ENCODE data around the gene CERT1. TPM values are rescaled to one million over a fixed set of nuclear protein-coding genes. Genes with fewer than 3 reads are reported as not detected.
A peak's percentile ranks its signal among the peaks of the same experiment; 100 is the strongest.
"Not testable (repeated sequence)": the region's sequence is repeated elsewhere in the genome, so short reads cannot be mapped to it uniquely, and the experiment has no call there.

Gene CERT1
- total RNA-seq (10 to 100 TPM; 35.7 to 39.4 (median 38.0) TPM), total RNA-seq (47.2 to 106 (median 74.8) reads per million in 29 experiments)
- total RNA-seq (2013) = 32.9 TPM

GRCh38 chr5:75511435-75512382, at the start of gene CERT1, which contains the start of gene POLK:
Gene CERT1, minus strand, starts transcription at chr5:75511629. Its CDS starts 422 bp downstream, at chr5:75511207.
Gene POLK, plus strand, starts transcription at chr5:75511891.
- H3K36me3 ChIP-seq (ENCODE audit: control insufficient read depth in 2 of 2, extremely low read depth in 1 of 2, insufficient read depth in 1 of 2, low read length in 1 of 2) = no peaks in the 10 kb centered on the region
- H3K4me3 ChIP-seq (ENCODE audit: control insufficient read depth in 1 of 2, extremely low read depth in 1 of 2, low read length in 1 of 2) = peak within 1 kb of the TSS; percentile 84 to 87
- peak within 1 kb of the TSS; percentile 93 to 94 (median 93) for H3K4me3 Mint-ChIP-seq
- peaks cover 58 to 70% (median 69%) of the 10 kb centered on the region in 3 donors for H3K4me1 Mint-ChIP-seq
- CTCF ChIA-PET = interaction anchor here in 1 of 2 donors (0.7 kb wide), 1 partner anchor 175 kb away, joined by 4 read pairs; no protein-coding TSS in a partner anchor
- ATAC-seq (replicated peaks in 1 of 4) = peak; percentile 91 to 94 (median 92)
- H3K9me3 Mint-ChIP-seq = no peaks in the 10 kb centered on the region
- peaks cover 17 to 24% of the 10 kb centered on the region in 2 experiments for H3K4me1 ChIP-seq (ENCODE audit: control insufficient read depth in 1 of 2, extremely low read depth in 1 of 2, insufficient read depth in 2 of 2, low read length in 2 of 2)
- under 1% methylated on average over 38 of the region's 71 CpGs for WGBS (ENCODE audit: insufficient coverage)
- no peaks in the 10 kb centered on the region for H3K27me3 Mint-ChIP-seq
- H3K36me3 Mint-ChIP-seq = peaks cover 3% of the 10 kb centered on the region
- H3K27me3 ChIP-seq (replicated peaks in 1 of 2; ENCODE audit: control insufficient read depth in 2 of 2, extremely low read depth in 1 of 2, insufficient read depth in 2 of 2, low read length in 1 of 2) = no peaks in the 10 kb centered on the region
- POLR2A ChIA-PET = interaction anchor here (0.5 to 1.2 kb wide), 4 partner anchors 146 to 1666 kb away, joined by 3 to 10 read pairs (median 4); partner anchors contain the start of gene POC5 (in 1 of the 2)
- H3K9me3 ChIP-seq = no peaks in the 10 kb centered on the region
- H3K27ac Mint-ChIP-seq = peak within 1 kb of the TSS; percentile 91 to 94
- peak within 1 kb of the TSS; percentile 73 for H3K27ac ChIP-seq (ENCODE audit: low read length)
- DNase-seq = peak; percentile 78 to 94 (median 86)

- Mint-ChIP-seq H3K9me3 (peaks cover 11 to 24% (median 13%) of the 10 kb centered on the region in 3 donors), H3K36me3 (peaks cover 75% of the 10 kb centered on the region)
- not testable (repeated sequence) for H3K27ac Mint-ChIP-seq
These were observed 49.2 kb upstream of the CERT1 start for GRCh38 chr5:75560655-75561054.

GRCh38 chr5:75558981-75559632, 47.7 kb upstream of the CERT1 start:
- CTCF ChIA-PET = no interaction called here

More at GRCh38 chr5:75560655-75561054, 49.2 kb upstream of the CERT1 start:
- peaks cover 26 to 33% (median 29%) of the 10 kb centered on the region in 3 donors for H3K4me1 Mint-ChIP-seq
- H3K9me3 ChIP-seq; H3K36me3 ChIP-seq (ENCODE audit: control insufficient read depth in 2 of 2, extremely low read depth in 1 of 2, insufficient read depth in 1 of 2, low read length in 1 of 2); H3K4me3 Mint-ChIP-seq; POLR2A ChIA-PET; H3K27ac ChIP-seq (ENCODE audit: low read length); H3K4me1 ChIP-seq (ENCODE audit: control insufficient read depth in 1 of 2, extremely low read depth in 1 of 2, insufficient read depth in 2 of 2, low read length in 2 of 2); H3K27me3 ChIP-seq (replicated peaks in 1 of 2; ENCODE audit: control insufficient read depth in 2 of 2, extremely low read depth in 1 of 2, insufficient read depth in 2 of 2, low read length in 1 of 2); H3K27me3 Mint-ChIP-seq; CTCF ChIA-PET; ATAC-seq (replicated peaks in 1 of 4); H3K4me3 ChIP-seq (ENCODE audit: control insufficient read depth in 1 of 2, extremely low read depth in 1 of 2, low read length in 1 of 2); DNase-seq: not testable (repeated sequence)
- no CpG with 5 or more reads among the region's 1 CpG for WGBS (ENCODE audit: insufficient coverage)

GRCh38 chr5:75558221-75558620, 46.8 kb upstream of the CERT1 start:
- Mint-ChIP-seq H3K9me3 (peaks cover 1 to 13% (median 2%) of the 10 kb centered on the region in 3 donors), H3K4me3 (no peak overlapping the region), H3K4me1 (peaks cover 14 to 20% (median 17%) of the 10 kb centered on the region in 3 donors), H3K36me3 (peaks cover 77% of the 10 kb centered on the region), H3K27ac (no peak overlapping the region), H3K27me3 (no peaks in the 10 kb centered on the region)
- H3K36me3 ChIP-seq (ENCODE audit: control insufficient read depth in 2 of 2, extremely low read depth in 1 of 2, insufficient read depth in 1 of 2, low read length in 1 of 2) = peaks cover 0 to 23% of the 10 kb centered on the region in 2 donors
- H3K9me3 ChIP-seq = peaks cover 2% of the 10 kb centered on the region
- WGBS (ENCODE audit: insufficient coverage) = no CpG with 5 or more reads among the region's 1 CpG
- DNase-seq (no peak), ATAC-seq (replicated peaks in 1 of 4) (no peak)
- H3K4me3 ChIP-seq (ENCODE audit: control insufficient read depth in 1 of 2, extremely low read depth in 1 of 2, low read length in 1 of 2) = no peak overlapping the region
- H3K27me3 ChIP-seq (replicated peaks in 1 of 2; ENCODE audit: control insufficient read depth in 2 of 2, extremely low read depth in 1 of 2, insufficient read depth in 2 of 2, low read length in 1 of 2) = no peaks in the 10 kb centered on the region
- CTCF ChIA-PET = no interaction called here
- POLR2A ChIA-PET = interaction anchor here in 1 of 2 donors (0.6 to 0.7 kb wide), 4 partner anchors 24 to 1454 kb away, joined by 3 to 5 read pairs (median 4); no protein-coding TSS in a partner anchor
- H3K27ac ChIP-seq (ENCODE audit: low read length) = no peak overlapping the region
- no peaks in the 10 kb centered on the region for H3K4me1 ChIP-seq (ENCODE audit: control insufficient read depth in 1 of 2, extremely low read depth in 1 of 2, insufficient read depth in 2 of 2, low read length in 2 of 2)

More at GRCh38 chr5:75558981-75559632, 47.7 kb upstream of the CERT1 start:
- H3K4me3 Mint-ChIP-seq = no peak overlapping the region
- H3K36me3 Mint-ChIP-seq = peaks cover 78% of the 10 kb centered on the region
- peaks cover 3% of the 10 kb centered on the region for H3K9me3 ChIP-seq
- no peak overlapping the region for H3K27ac Mint-ChIP-seq
- H3K27me3 ChIP-seq (replicated peaks in 1 of 2; ENCODE audit: control insufficient read depth in 2 of 2, extremely low read depth in 1 of 2, insufficient read depth in 2 of 2, low read length in 1 of 2) = no peaks in the 10 kb centered on the region
- H3K27ac ChIP-seq (ENCODE audit: low read length) = no peak overlapping the region
- H3K9me3 Mint-ChIP-seq = peaks cover 5 to 22% (median 10%) of the 10 kb centered on the region in 3 donors
- POLR2A ChIA-PET = no interaction called here
- no peak for ATAC-seq (replicated peaks in 1 of 4)
- peaks cover 0 to 17% of the 10 kb centered on the region in 2 donors for H3K36me3 ChIP-seq (ENCODE audit: control insufficient read depth in 2 of 2, extremely low read depth in 1 of 2, insufficient read depth in 1 of 2, low read length in 1 of 2)
- no peaks in the 10 kb centered on the region for H3K27me3 Mint-ChIP-seq
- no peak overlapping the region for H3K4me3 ChIP-seq (ENCODE audit: control insufficient read depth in 1 of 2, extremely low read depth in 1 of 2, low read length in 1 of 2)
- WGBS (ENCODE audit: insufficient coverage) = 63% methylated on average over 1 of the region's 4 CpGs
- peaks cover 18 to 23% (median 19%) of the 10 kb centered on the region in 3 donors for H3K4me1 Mint-ChIP-seq
- DNase-seq = no peak
- no peaks in the 10 kb centered on the region for H3K4me1 ChIP-seq (ENCODE audit: control insufficient read depth in 1 of 2, extremely low read depth in 1 of 2, insufficient read depth in 2 of 2, low read length in 2 of 2)

GRCh38 chr5:75553358-75553757, 41.9 kb upstream of the CERT1 start:
- Histone ChIP-seq H3K9me3 (no peaks in the 10 kb centered on the region), H3K27ac (ENCODE audit: low read length) (no peak overlapping the region), H3K4me1 (ENCODE audit: control insufficient read depth in 1 of 2, extremely low read depth in 1 of 2, insufficient read depth in 2 of 2, low read length in 2 of 2) (no peaks in the 10 kb centered on the region), H3K36me3 (ENCODE audit: control insufficient read depth in 2 of 2, extremely low read depth in 1 of 2, insufficient read depth in 1 of 2, low read length in 1 of 2) (peaks cover 0 to 26% of the 10 kb centered on the region in 2 donors), H3K27me3 (replicated peaks in 1 of 2; ENCODE audit: control insufficient read depth in 2 of 2, extremely low read depth in 1 of 2, insufficient read depth in 2 of 2, low read length in 1 of 2) (no peaks in the 10 kb centered on the region), H3K4me3 (ENCODE audit: control insufficient read depth in 1 of 2, extremely low read depth in 1 of 2, low read length in 1 of 2) (no peak overlapping the region)
- no peak for ATAC-seq (replicated peaks in 1 of 4)
- ChIA-PET POLR2A (no interaction called here), CTCF (no interaction called here)
- Mint-ChIP-seq H3K36me3 (peaks cover 70% of the 10 kb centered on the region), H3K27ac (peak overlapping the region in 1 of 2 donors; percentile 17), H3K9me3 (no peaks in the 10 kb centered on the region), H3K27me3 (no peaks in the 10 kb centered on the region), H3K4me3 (no peak overlapping the region), H3K4me1 (peaks cover 0 to 9% (median 9%) of the 10 kb centered on the region in 3 donors)
- no CpG with 5 or more reads among the region's 1 CpG for WGBS (ENCODE audit: insufficient coverage)
- DNase-seq = no peak

GRCh38 chr5:75552764-75553163, 41.3 kb upstream of the CERT1 start:
- ATAC-seq (replicated peaks in 1 of 4) (no peak), DNase-seq (no peak)
- H3K36me3 ChIP-seq (ENCODE audit: control insufficient read depth in 2 of 2, extremely low read depth in 1 of 2, insufficient read depth in 1 of 2, low read length in 1 of 2) = peaks cover 0 to 25% of the 10 kb centered on the region in 2 donors
- H3K9me3 ChIP-seq = no peaks in the 10 kb centered on the region
- CTCF ChIA-PET = no interaction called here
- WGBS (ENCODE audit: insufficient coverage) = no CpG with 5 or more reads among the region's 2 CpGs
- H3K27ac ChIP-seq (ENCODE audit: low read length) = no peak overlapping the region
- no peaks in the 10 kb centered on the region for H3K4me1 ChIP-seq (ENCODE audit: control insufficient read depth in 1 of 2, extremely low read depth in 1 of 2, insufficient read depth in 2 of 2, low read length in 2 of 2)
- H3K4me1 Mint-ChIP-seq = peaks cover 0 to 9% (median 8%) of the 10 kb centered on the region in 3 donors
- no peak overlapping the region for H3K4me3 ChIP-seq (ENCODE audit: control insufficient read depth in 1 of 2, extremely low read depth in 1 of 2, low read length in 1 of 2)
- no peaks in the 10 kb centered on the region for H3K27me3 ChIP-seq (replicated peaks in 1 of 2; ENCODE audit: control insufficient read depth in 2 of 2, extremely low read depth in 1 of 2, insufficient read depth in 2 of 2, low read length in 1 of 2)
- no peak overlapping the region for H3K4me3 Mint-ChIP-seq
- H3K9me3 Mint-ChIP-seq = no peaks in the 10 kb centered on the region
- no peaks in the 10 kb centered on the region for H3K27me3 Mint-ChIP-seq
- POLR2A ChIA-PET = no interaction called here
- peak overlapping the region in 1 of 2 donors; percentile 17 for H3K27ac Mint-ChIP-seq
- H3K36me3 Mint-ChIP-seq = peaks cover 65% of the 10 kb centered on the region
